ENCODE results near the gene TMEM185B.
A peak's percentile ranks its signal among the peaks of the same experiment; 100 is the strongest.

TMEM185B gene

DNA sequence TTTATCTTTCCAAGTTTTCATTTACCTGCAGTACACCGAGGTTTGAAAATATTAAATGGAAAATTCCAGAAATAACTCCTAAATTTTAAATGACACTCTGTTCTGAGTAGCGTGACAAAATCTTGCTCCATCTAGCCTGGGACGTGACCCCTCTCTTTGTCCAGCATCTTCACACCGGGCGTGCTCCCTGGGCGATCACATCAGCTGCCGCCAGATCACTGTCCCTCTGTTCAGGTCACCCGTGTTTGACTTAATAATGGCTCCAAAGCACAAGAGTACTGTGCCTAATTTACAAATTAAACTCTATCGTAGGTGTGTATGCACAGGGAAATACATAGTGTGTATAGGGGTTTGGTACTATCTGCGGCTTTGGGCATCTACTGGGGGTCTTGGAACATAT is 6.1 kb upstream of the TMEM185B start:
- H3K4me1 ChIP-seq (ENCODE audit: low read length): peaks cover 15% of the 10 kb centered on the region
- DNase-seq: no peak
- peaks cover 25% of the 10 kb centered on the region for H3F3A ChIP-seq (ENCODE audit: insufficient read depth, low read length)
- H3K27ac ChIP-seq (ENCODE audit: low read length): no peak overlapping the region
- H3K9me3 ChIP-seq (replicated peaks; ENCODE audit: insufficient read depth, low read length): no peaks in the 10 kb centered on the region
- H3K4me3 ChIP-seq (ENCODE audit: low read length): no peak overlapping the region
- H3K9ac ChIP-seq (ENCODE audit: low read length): no peak overlapping the region
- no peak overlapping the region for H3K4me2 ChIP-seq (ENCODE audit: low read depth, low read length)
- H3K36me3 ChIP-seq (replicated peaks; ENCODE audit: insufficient read depth, low read length): no peaks in the 10 kb centered on the region
- TF ChIP-seq EZH2phosphoT487 (IDR thresholded peaks at IDR 0.05; ENCODE audit: low read length) (no peak), EZH2 (optimal IDR thresholded peaks at IDR 0.05; ENCODE audit: low read depth, low read length) (no peak)
- TF ChIP-seq, protein P1, sequence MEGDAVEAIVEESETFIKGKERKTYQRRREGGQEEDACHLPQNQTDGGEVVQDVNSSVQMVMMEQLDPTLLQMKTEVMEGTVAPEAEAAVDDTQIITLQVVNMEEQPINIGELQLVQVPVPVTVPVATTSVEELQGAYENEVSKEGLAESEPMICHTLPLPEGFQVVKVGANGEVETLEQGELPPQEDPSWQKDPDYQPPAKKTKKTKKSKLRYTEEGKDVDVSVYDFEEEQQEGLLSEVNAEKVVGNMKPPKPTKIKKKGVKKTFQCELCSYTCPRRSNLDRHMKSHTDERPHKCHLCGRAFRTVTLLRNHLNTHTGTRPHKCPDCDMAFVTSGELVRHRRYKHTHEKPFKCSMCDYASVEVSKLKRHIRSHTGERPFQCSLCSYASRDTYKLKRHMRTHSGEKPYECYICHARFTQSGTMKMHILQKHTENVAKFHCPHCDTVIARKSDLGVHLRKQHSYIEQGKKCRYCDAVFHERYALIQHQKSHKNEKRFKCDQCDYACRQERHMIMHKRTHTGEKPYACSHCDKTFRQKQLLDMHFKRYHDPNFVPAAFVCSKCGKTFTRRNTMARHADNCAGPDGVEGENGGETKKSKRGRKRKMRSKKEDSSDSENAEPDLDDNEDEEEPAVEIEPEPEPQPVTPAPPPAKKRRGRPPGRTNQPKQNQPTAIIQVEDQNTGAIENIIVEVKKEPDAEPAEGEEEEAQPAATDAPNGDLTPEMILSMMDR (IDR thresholded peaks at IDR 0.05; ENCODE audit: low read length): no peak
- peaks cover 20% of the 10 kb centered on the region for H3K79me2 ChIP-seq (ENCODE audit: low read length)
- H3K27me3 ChIP-seq (replicated peaks; ENCODE audit: insufficient read depth, low read length): no peaks in the 10 kb centered on the region
- H2AFZ ChIP-seq (ENCODE audit: low read length): no peak overlapping the region
- H3K9me2 ChIP-seq (replicated peaks; ENCODE audit: insufficient read depth, low read length): no peaks in the 10 kb centered on the region
- H4K20me1 ChIP-seq (ENCODE audit: insufficient read depth, low read length): no peaks in the 10 kb centered on the region

DNA sequence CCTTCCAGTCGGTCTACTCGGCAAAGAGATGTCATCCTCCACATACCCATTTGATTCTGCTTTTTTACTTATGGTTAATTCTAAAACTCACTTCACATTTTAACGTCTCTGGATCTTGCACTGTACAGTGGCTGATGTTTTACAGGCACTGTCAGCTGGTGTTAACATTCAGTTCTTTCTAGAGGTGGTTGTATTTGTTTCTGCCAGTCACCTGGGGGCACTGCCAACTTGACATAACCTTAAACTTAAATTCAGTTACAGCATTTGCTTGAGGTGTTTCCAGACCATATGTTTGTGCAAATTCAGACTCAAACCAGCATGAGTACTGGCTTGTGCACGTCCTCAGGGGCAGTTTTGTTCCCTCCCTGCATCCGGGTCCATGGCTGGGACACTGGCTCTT is 5.3 kb upstream of the TMEM185B start:
- DNase-seq: no peak
- no peak overlapping the region for H2AFZ ChIP-seq (ENCODE audit: low read length)
- no peaks in the 10 kb centered on the region for H3K9me3 ChIP-seq (replicated peaks; ENCODE audit: insufficient read depth, low read length)
- peaks cover 19% of the 10 kb centered on the region for H3K4me1 ChIP-seq (ENCODE audit: low read length)
- H3K4me3 ChIP-seq (ENCODE audit: low read length): no peak overlapping the region
- no peak overlapping the region for H3K4me2 ChIP-seq (ENCODE audit: low read depth, low read length)
- H3K9me2 ChIP-seq (replicated peaks; ENCODE audit: insufficient read depth, low read length): no peaks in the 10 kb centered on the region
- peaks cover 25% of the 10 kb centered on the region for H3F3A ChIP-seq (ENCODE audit: insufficient read depth, low read length)
- H3K27ac ChIP-seq (ENCODE audit: low read length): no peak overlapping the region
- H4K20me1 ChIP-seq (ENCODE audit: insufficient read depth, low read length): no peaks in the 10 kb centered on the region
- H3K27me3 ChIP-seq (replicated peaks; ENCODE audit: insufficient read depth, low read length): no peaks in the 10 kb centered on the region
- TF ChIP-seq EZH2 (optimal IDR thresholded peaks at IDR 0.05; ENCODE audit: low read depth, low read length) (no peak), EZH2phosphoT487 (IDR thresholded peaks at IDR 0.05; ENCODE audit: low read length) (no peak)
- TF ChIP-seq, protein P1 (IDR thresholded peaks at IDR 0.05; ENCODE audit: low read length): peak; percentile 11; the same call in 1 of the 2 replicates
- H3K79me2 ChIP-seq (ENCODE audit: low read length): peaks cover 20% of the 10 kb centered on the region
- no peaks in the 10 kb centered on the region for H3K36me3 ChIP-seq (replicated peaks; ENCODE audit: insufficient read depth, low read length)
- no peak overlapping the region for H3K9ac ChIP-seq (ENCODE audit: low read length)

DNA sequence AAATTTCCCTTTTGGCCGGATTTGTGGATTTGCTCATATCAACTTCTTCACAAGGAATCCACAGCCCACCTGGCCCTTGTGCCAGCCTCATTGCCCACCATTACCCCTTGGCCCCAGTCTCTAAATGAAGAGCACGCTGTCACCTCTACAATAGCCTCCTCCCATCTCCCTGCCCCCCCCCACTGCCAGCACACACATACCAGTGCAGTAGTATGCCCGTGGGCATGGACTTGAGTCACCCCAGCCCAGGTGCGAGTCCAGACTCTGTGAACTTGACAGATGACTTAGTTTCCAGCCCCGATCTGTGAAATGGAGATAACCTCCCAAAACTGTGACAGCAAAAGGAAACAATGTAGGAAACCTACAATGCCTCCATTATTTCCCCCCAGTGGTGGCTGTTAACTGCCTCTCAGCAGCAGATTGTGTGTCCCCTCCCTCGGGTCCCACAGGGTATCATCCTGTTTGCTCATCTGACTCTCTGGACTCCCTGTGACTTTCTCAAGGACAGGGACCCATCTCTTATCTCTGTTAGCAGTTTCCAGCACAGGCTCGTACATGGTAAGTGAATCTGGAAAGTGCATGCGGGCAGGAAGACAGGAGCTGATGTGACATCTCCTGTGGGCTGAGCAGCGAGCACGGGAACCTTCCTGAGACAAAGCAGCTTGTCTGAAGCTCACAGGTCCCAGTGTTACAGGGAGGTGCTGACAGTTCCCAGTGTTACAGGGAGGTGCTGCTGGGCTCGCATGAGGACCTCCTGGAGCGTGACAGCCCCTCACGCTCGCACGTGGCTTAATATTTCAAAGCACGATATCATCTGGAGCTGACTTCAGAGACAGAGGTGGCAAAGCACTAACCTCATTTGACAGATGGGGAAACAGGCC is 4.2 kb upstream of the TMEM185B start:
- no peaks in the 10 kb centered on the region for H3K9me2 ChIP-seq (replicated peaks; ENCODE audit: insufficient read depth, low read length)
- H3K4me2 ChIP-seq (ENCODE audit: low read depth, low read length): no peak overlapping the region

More for the DNA sequence above, 4.2 kb upstream of the TMEM185B start:
- Histone ChIP-seq H2AFZ (ENCODE audit: low read length) (no peak overlapping the region), H3K27me3 (replicated peaks; ENCODE audit: insufficient read depth, low read length) (no peaks in the 10 kb centered on the region), H4K20me1 (ENCODE audit: insufficient read depth, low read length) (no peaks in the 10 kb centered on the region), H3K4me1 (ENCODE audit: low read length) (peaks cover 20% of the 10 kb centered on the region), H3K4me3 (ENCODE audit: low read length) (no peak overlapping the region), H3K36me3 (replicated peaks; ENCODE audit: insufficient read depth, low read length) (no peaks in the 10 kb centered on the region), H3K27ac (ENCODE audit: low read length) (no peak overlapping the region), H3K9ac (ENCODE audit: low read length) (no peak overlapping the region), H3K9me3 (replicated peaks; ENCODE audit: insufficient read depth, low read length) (no peaks in the 10 kb centered on the region), H3F3A (ENCODE audit: insufficient read depth, low read length) (peaks cover 16% of the 10 kb centered on the region), H3K79me2 (ENCODE audit: low read length) (peaks cover 24% of the 10 kb centered on the region)
- TF ChIP-seq EZH2 (optimal IDR thresholded peaks at IDR 0.05; ENCODE audit: low read depth, low read length) (no peak), EZH2phosphoT487 (IDR thresholded peaks at IDR 0.05; ENCODE audit: low read length) (no peak)
- TF ChIP-seq, protein P1 (IDR thresholded peaks at IDR 0.05; ENCODE audit: low read length): no peak
- DNase-seq: no peak
